Astrocyte (in vitro differentiated cells and primary cell): ENCODE measurements around the gene CD84. TPM values are rescaled to one million over a fixed set of nuclear protein-coding genes. Genes with fewer than 3 reads are reported as not detected.
"Not testable (repeated sequence)": the region's sequence is repeated elsewhere in the genome, so short reads cannot be mapped to it uniquely, and the experiment has no call there.

Experiments
- DNase-seq: peaks from one replicate; pipeline ENCODE4 v3.0.0-alpha.2; 2010; ENCODE audit warnings: low read depth
- FAIRE-seq: peaks from 2 replicates; lab custom pipeline; 2011; peaks lifted over from hg19 to GRCh38; lab: Jason Lieb, UNC
- H2AFZ ChIP-seq: 2 replicates; pipeline ENCODE4 v1.6.0; 2012; ENCODE audit warnings: low read depth, low read length, inconsistent platforms
- H3K27ac ChIP-seq: 2 replicates; pipeline ENCODE4 v1.5.1; 2011; ENCODE audit warnings: low read depth, low read length, inconsistent platforms
- H3K27me3 ChIP-seq: 2 replicates; pipeline ENCODE4 v1.6.0; 2011; ENCODE audit warnings: low read length, inconsistent platforms; ENCODE audit not compliant: insufficient read depth
- H3K36me3 ChIP-seq: 2 replicates; pipeline ENCODE4 v1.5.1; 2011; ENCODE audit warnings: low read length, inconsistent platforms; ENCODE audit not compliant: insufficient read depth
- H3K4me1 ChIP-seq: 2 replicates; pipeline ENCODE4 v1.5.1; 2011; ENCODE audit warnings: low read length, inconsistent platforms; ENCODE audit not compliant: insufficient read depth
- H3K4me2 ChIP-seq: 2 replicates; pipeline ENCODE4 v1.6.0; 2012; ENCODE audit warnings: low read length, inconsistent platforms
- H3K4me3 ChIP-seq: 2 replicates; pipeline ENCODE4 v1.5.1; 2011; ENCODE audit warnings: low read depth, mild to moderate bottlenecking, low read length, inconsistent platforms; ENCODE audit not compliant: insufficient read depth
- H3K79me2 ChIP-seq: 2 replicates; pipeline ENCODE4 v1.6.0; 2012; ENCODE audit warnings: mild to moderate bottlenecking, low read length, inconsistent platforms; ENCODE audit not compliant: insufficient read depth
- H3K9ac ChIP-seq: 2 replicates; pipeline ENCODE4 v1.6.0; 2012; ENCODE audit warnings: mild to moderate bottlenecking, low read length, inconsistent platforms
- H3K9me3 ChIP-seq: 2 replicates; pipeline ENCODE4 v1.5.1; 2012; ENCODE audit warnings: low read depth, mild to moderate bottlenecking, low read length, inconsistent platforms; ENCODE audit not compliant: insufficient read depth
- H4K20me1 ChIP-seq: 2 replicates; pipeline ENCODE4 v1.6.0; 2012; ENCODE audit warnings: low read length, inconsistent platforms; ENCODE audit not compliant: insufficient read depth
- H3K27ac Mint-ChIP-seq: one replicate; pipeline ENCODE4 v1.8.0; 2021; ENCODE audit warnings: mild to moderate bottlenecking, mixed read lengths; ENCODE audit not compliant: unreplicated experiment
- H3K27me3 Mint-ChIP-seq: one replicate; pipeline ENCODE4 v1.8.0; 2021; ENCODE audit warnings: low read depth, mixed read lengths; ENCODE audit not compliant: unreplicated experiment
- H3K36me3 Mint-ChIP-seq: one replicate; pipeline ENCODE4 v1.8.0; 2021; ENCODE audit warnings: low read depth, mixed read lengths; ENCODE audit not compliant: unreplicated experiment
- H3K4me1 Mint-ChIP-seq: one replicate; pipeline ENCODE4 v1.8.0; 2021; ENCODE audit warnings: low read depth, mixed read lengths; ENCODE audit not compliant: unreplicated experiment
- H3K4me3 Mint-ChIP-seq: one replicate; pipeline ENCODE4 v1.8.0; 2021; ENCODE audit warnings: mild to moderate bottlenecking, moderate library complexity, mixed read lengths; ENCODE audit not compliant: unreplicated experiment
- H3K9me3 Mint-ChIP-seq: one replicate; pipeline ENCODE4 v1.8.0; 2021; ENCODE audit warnings: mild to moderate bottlenecking, mixed read lengths; ENCODE audit not compliant: unreplicated experiment
- EZH2 ChIP-seq: IDR thresholded peaks from 2 replicates; pipeline ENCODE4 v1.6.1; 2012; ENCODE audit warnings: mild to moderate bottlenecking, low read length, inconsistent platforms; ENCODE audit not compliant: insufficient read depth
- total RNA-seq: library from RNA; stranded (reverse); gene quantifications from 2 replicates; pipeline ENCODE4 v1.2.1, GENCODE V29; 2021
- TF ChIP-seq, protein P1 (sequence below): IDR thresholded peaks from 2 replicates; pipeline ENCODE4 v1.5.1; 2011; ENCODE audit warnings: low read depth, mild to moderate bottlenecking, inconsistent platforms, low read length, moderate library complexity; ENCODE audit not compliant: insufficient read depth

Gene CD84
- total RNA-seq, 1 donor from 2014 or later, result not detected

DNA sequence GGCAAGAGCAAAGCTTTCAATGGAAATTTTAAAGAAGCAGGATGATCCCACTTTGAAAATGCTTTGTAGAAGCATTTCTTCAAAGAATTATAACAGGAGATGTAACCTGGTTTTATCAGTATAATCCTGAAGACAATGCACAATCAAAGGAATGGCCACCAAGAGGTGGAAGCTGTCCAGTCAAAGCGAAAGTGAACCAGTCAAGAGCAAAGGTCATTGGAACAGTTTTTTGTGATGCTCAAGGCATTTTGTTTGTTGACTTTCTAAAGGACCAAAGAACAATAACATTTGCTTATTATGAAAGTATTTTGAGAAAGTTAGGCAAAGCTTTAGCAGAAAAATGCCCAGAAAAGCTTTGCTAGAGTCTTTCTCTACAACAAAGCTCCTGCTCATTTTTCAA, 5.5 kb upstream of the CD84 start:
- FAIRE-seq (no peak), DNase-seq (no peak)
- no peaks in the 10 kb centered on the region for H3K36me3 Mint-ChIP-seq
- no peak overlapping the region for H3K27ac Mint-ChIP-seq
- H2AFZ ChIP-seq, result no peak overlapping the region
- no peaks in the 10 kb centered on the region for H4K20me1 ChIP-seq
- H3K4me2 ChIP-seq, result no peak overlapping the region
- H3K9me3 Mint-ChIP-seq, result peaks cover 8% of the 10 kb centered on the region
- no peak overlapping the region for H3K4me3 Mint-ChIP-seq
- no peaks in the 10 kb centered on the region for H3K36me3 ChIP-seq
- TF ChIP-seq, protein P1, sequence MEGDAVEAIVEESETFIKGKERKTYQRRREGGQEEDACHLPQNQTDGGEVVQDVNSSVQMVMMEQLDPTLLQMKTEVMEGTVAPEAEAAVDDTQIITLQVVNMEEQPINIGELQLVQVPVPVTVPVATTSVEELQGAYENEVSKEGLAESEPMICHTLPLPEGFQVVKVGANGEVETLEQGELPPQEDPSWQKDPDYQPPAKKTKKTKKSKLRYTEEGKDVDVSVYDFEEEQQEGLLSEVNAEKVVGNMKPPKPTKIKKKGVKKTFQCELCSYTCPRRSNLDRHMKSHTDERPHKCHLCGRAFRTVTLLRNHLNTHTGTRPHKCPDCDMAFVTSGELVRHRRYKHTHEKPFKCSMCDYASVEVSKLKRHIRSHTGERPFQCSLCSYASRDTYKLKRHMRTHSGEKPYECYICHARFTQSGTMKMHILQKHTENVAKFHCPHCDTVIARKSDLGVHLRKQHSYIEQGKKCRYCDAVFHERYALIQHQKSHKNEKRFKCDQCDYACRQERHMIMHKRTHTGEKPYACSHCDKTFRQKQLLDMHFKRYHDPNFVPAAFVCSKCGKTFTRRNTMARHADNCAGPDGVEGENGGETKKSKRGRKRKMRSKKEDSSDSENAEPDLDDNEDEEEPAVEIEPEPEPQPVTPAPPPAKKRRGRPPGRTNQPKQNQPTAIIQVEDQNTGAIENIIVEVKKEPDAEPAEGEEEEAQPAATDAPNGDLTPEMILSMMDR, result no peak
- TF ChIP-seq EZH2, result no peak
- no peaks in the 10 kb centered on the region for H3K27me3 Mint-ChIP-seq
- no peaks in the 10 kb centered on the region for H3K4me1 ChIP-seq
- H3K27me3 ChIP-seq, result no peaks in the 10 kb centered on the region
- no peaks in the 10 kb centered on the region for H3K9me3 ChIP-seq
- H3K4me1 Mint-ChIP-seq, result no peaks in the 10 kb centered on the region
- H3K79me2 ChIP-seq, result no peaks in the 10 kb centered on the region
- H3K4me3 ChIP-seq, result no peak overlapping the region
- no peak overlapping the region for H3K9ac ChIP-seq
- no peak overlapping the region for H3K27ac ChIP-seq

DNA sequence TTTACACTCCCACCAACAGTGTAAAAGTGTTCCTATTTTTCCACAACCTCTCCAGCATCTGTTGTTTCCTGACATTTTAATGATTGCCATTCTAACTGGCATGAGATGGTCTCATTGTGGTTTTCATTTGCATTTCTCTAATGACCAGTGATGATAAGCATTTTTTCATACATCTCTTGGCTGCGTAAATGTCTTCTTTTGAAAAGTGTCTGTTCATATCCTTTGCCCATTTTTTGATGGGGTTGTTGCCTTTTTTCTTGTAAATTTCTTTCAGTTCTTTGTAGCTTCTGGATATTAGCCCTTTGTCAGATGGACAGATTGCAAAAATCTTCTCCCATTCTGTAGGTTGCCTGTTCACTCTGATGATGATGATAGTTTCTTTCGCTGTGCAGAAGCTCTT, 3.7 kb upstream of the CD84 start:
- H3K27me3 Mint-ChIP-seq, H3K27ac ChIP-seq, H3K36me3 Mint-ChIP-seq, H4K20me1 ChIP-seq, FAIRE-seq, DNase-seq, H3K9me3 Mint-ChIP-seq, H3K4me3 Mint-ChIP-seq, H3K4me3 ChIP-seq, H3K27me3 ChIP-seq, H3K9ac ChIP-seq, H3K79me2 ChIP-seq, H3K36me3 ChIP-seq, H2AFZ ChIP-seq, H3K9me3 ChIP-seq, H3K4me1 Mint-ChIP-seq, H3K27ac Mint-ChIP-seq, H3K4me2 ChIP-seq, H3K4me1 ChIP-seq: not testable (repeated sequence)

DNA sequence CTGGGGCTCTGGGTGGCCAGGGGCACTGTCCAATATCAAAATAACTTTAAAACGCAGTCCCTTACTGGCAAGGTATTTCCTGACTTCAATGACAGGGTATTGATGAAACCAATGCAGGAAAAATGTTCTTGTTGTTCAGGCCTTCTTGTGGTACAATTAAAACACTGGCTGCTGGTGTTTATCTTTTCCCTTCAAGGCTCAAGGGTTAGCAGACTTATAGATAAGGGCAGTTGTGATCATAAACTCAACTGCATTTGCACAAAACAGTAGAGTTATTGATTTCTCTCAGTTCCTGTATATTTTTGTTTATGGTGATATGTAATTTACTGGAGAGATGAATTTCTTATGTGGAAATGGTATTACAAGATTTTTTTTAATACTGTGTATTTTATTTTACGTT, 2.7 kb upstream of the CD84 start:
- Histone ChIP-seq H3K27ac (no peak overlapping the region), H3K79me2 (no peaks in the 10 kb centered on the region), H4K20me1 (no peaks in the 10 kb centered on the region), H3K27me3 (no peaks in the 10 kb centered on the region), H3K4me2 (no peak overlapping the region), H2AFZ (no peak overlapping the region), H3K9ac (no peak overlapping the region), H3K9me3 (no peaks in the 10 kb centered on the region), H3K4me3 (no peak overlapping the region), H3K4me1 (no peaks in the 10 kb centered on the region), H3K36me3 (no peaks in the 10 kb centered on the region)
- H3K36me3 Mint-ChIP-seq, result no peaks in the 10 kb centered on the region
- no peaks in the 10 kb centered on the region for H3K4me1 Mint-ChIP-seq
- FAIRE-seq, result no peak
- H3K27ac Mint-ChIP-seq, result no peak overlapping the region
- no peak overlapping the region for H3K4me3 Mint-ChIP-seq
- no peak for DNase-seq
- H3K27me3 Mint-ChIP-seq, result peaks cover 2% of the 10 kb centered on the region
- H3K9me3 Mint-ChIP-seq, result peaks cover 8% of the 10 kb centered on the region
- TF ChIP-seq EZH2, result no peak
- TF ChIP-seq, protein P1, result no peak
